HG02763 (cell line): ENCODE results near the gene PCNT.

Experiments used
- ATAC-seq: cut with Tn5 transposase; IDR thresholded peaks from one replicate; pipeline ENCODE4 v1.9.1; 2021; ENCODE audit warnings: mild to moderate bottlenecking, moderate library complexity; ENCODE audit not compliant: unreplicated experiment

PCNT gene

DNA sequence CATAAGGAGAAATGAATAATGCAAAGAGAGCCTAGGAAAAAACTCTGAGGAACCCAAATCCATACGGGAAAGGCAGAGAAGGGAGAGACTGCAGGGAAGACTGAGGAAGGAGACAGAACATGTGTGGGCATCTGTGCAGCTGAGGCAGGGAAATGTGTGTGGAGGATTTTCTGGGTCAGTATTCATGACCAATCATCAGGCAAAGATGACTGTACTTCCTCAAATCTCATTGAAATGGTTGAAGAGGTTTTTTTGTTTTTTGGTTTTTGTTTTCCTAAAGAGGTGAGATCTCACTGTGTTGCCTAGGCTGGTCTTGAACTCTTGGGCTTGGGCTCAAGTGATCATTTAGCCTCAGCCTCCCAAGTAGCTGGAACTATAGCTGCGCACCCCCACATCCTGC is 150.4 kb downstream of the PCNT start:
- no peak for ATAC-seq

DNA sequence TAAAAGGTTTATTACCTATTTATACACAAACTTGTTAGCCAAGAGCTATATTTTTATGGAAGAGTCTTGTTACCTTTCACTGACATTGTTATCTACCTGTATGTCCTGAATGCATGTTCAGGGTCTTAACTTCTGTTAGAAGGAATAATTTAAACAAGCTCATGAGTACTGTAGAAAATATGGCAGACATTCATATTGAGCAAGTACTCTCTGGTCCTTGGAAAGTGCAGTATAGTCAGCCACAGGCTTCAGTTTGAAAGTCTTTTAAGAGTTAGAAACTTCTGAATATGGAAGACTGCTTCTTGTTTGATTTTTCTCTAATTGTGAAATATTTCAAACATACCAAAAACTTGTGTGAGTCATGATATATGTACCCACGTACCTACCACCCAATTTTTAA is 151.3 kb downstream of the PCNT start:
- no peak for ATAC-seq

DNA sequence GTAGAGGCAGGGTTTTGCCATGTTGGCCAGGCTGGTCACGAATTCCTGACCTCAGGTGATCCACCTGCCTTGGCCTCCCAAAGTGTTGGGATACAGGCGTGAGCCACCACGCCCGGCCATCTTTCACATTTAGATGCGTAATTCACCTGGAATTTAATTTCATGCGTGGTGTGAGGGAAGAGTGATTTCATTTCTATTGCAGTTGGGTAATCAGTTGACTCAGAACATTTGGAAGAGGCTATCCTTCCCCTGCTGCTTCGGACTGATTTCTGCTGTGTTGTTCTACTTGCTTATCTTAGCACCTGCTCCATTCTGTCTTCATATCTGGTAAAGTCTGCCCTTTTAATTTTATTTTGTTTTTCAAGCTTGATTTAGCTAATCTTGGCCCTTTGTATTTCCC is 153.8 kb downstream of the PCNT start:
- no peak for ATAC-seq

DNA sequence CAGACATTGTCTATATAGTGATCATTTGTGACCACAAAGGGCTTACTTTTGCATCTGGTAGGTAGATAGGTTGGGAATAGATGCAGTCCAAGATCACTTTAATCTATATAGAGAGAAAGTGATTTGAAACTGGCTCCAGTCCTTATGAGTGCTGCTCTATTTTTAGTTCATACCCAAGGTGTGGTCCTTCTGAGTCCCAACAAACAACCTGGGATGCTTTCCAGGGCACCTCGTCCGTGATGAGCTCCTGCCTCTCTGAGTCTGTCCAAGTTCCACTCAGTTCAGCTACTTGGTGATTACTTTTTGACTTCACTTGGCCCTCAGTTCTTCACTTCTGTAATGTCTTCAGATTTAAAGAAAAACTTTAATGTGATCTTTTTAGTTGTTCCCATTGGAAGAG is 155.0 kb downstream of the PCNT start:
- no peak for ATAC-seq

DNA sequence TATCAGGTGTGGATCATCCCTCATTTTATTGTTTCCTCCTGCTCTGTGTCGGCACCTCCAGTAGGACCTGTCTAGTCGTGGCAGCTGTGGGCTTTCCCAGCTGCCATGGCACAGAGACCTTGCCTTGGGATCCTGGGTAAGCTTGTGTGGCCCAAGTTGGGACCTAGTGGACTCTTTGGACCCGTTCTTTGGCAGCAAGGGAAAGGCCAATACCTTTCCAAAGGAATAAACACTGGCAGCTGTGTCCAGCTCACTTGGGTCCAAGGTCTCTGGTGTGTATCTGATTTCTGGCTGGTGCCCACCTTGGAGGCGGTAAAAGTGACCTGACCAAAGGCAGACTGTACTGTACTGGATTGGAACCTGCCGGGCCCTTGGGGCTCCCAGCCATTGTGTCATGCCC is 156.5 kb downstream of the PCNT start:
- no peak for ATAC-seq

DNA sequence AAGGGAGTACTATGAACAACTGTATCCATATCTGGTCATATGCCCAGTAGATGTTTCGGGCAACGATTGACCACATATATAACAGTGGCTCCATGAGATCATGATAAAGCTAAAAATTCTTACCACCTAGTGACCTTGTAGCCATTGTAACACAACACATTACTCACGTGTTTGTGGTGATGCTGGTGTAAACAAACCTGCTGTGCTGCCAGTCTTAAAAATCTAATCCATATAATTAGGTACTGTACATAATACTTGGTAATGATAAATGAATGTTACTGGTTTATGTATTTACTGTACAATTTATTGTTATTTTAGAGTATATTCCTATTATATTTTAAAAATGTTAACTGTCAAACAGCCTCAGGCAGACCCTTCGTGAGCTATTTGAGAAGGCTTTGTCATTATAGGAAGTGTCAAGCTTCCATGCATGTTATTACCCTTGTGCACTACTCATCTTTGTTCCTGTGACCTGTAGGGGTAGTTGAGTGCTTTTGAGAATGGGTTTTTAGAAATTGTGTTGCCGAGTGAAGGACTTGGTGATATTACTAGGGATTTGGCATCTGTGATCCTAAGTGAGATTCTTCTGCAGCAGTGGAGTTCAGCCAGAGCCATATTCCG is 158.4 kb downstream of the PCNT start:
- ATAC-seq = no peak

DNA sequence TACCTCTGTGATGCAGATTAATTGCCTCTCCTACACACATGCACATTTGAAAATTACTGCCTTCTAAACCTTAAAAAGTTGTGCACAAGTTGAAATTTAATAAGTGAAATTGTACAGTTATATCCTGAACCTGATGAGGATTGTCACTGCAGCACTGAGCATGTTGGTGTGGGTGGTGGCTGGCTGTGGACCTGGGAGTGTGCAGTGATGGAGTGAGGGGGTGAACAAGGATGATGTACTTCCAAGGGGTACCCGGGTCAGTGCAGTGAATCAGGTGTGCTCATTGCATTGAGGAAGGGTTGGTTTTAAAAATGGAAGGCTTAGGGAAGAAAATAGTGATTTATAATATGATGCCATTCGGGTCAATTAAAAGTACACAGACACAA is 158.9 kb downstream of the PCNT start:
- ATAC-seq = no peak

DNA sequence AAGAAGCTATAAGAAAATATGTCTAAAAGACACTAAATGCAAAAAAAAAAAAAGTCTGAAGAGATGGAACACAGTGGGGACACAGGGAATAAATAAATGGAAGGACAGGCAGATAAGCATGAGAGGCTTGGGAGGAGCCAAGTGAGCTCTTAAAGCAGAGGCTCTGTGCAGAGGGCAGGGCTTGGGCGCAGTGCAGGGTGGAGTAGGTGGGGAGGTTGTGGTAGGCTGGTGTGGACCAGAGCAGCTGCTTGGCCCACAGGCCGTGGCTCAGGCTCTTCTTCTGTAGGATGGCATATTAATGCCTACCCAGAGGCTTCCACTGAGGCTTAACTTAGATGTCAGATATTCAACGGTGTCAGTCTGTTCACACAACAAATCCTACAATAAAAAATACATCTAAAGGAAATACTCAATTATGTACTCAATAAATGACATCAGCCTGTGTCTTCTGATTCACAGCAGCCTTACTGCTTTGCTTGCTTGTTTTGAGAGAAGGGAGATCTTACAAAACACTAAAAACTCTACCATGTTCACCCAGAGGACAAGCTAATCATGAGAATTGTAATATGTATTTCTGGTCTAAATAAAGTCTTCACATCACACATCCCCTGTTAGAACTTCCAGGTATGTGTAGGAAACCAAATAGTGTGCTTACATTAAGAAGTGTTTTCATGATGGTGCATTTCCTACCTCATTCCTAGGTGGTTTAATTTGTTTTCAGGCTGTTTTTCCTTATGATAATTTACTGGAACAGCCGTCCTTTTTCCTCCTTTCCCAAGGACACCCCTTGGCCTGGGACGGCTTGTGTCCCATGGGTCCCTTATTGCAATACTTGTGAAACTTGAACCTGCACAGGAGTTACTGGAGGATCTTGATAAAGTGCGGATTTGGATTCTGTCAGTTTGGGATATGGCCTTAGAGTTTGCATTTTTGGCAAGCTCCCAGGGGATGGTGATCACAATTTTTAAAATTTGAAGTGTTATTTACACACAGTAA is 159.6 kb downstream of the PCNT start:
- no peak for ATAC-seq

DNA sequence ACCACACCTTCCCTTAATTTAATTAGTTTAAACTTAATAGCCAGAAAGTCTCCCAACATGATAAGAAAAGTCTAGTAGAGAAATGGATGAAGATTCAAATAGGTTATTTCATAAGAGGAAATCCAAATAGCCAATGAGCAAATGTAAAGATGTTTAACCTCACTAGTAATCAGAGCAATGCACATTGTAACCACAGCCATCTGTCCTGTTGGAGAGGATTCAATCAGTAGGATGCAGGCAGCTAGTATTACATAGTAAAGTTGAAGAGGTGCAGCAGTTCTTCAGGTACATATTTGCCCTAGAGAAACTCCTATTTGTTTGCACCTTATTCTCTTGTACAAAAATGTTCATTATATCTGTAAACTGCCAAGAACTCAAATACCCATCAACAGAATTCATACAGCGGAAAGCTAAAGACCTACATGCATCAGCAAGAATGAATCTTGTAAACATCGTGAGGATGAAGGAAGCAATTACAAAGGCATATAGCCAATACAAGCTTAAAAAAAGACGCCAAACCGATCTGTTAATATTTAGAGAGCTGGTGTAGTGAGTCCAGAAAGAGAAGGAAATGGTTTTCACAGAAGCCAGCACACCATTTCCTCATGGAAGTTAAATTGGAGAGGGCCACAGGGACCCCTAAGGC is 162.6 kb downstream of the PCNT start:
- ATAC-seq = no peak

DNA sequence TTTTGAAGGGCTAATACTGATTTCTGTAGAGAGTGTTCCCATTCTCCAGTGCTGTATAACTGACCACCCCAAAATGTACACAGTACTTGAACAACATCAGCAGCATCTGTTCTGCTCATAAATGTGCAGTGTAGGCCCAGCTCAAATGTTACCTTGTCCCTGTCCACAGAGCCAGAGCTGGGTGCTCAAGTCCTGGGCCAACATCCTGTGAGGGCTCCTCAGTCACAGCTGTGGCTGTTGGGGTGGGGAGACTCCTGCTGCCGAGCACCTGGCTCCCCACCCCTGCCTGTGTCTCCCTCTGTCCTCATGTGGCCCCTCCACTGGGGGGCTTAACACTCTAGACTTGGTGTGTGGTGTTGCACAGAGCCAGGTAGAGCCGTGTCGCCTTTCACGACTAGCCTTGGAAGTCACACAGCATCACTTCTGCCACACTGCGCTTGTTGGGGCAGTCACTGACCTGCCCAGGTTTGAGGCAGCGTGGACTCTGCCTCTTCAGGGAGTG is 165.3 kb downstream of the PCNT start:
- ATAC-seq = no peak

DNA sequence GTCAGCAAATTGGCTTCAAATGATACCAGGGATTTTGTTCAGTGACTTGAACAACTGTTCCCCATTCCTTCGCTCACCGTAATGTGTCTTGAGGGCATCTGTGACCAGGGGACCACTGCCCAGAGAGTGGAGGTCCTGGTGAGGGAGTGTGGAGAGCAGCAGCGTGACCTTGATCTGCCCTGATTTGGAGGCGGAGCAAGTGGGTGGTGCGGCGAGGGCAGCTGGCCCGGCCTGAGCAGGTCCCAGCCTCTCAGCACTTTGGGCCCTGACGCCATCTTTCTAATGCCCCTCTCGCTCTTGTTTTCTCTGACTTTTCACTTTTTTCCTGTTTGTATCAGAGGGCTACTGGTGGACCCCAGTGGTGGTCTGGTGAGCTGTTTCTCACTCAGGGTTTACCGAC is 165.8 kb downstream of the PCNT start:
- no peak for ATAC-seq

DNA sequence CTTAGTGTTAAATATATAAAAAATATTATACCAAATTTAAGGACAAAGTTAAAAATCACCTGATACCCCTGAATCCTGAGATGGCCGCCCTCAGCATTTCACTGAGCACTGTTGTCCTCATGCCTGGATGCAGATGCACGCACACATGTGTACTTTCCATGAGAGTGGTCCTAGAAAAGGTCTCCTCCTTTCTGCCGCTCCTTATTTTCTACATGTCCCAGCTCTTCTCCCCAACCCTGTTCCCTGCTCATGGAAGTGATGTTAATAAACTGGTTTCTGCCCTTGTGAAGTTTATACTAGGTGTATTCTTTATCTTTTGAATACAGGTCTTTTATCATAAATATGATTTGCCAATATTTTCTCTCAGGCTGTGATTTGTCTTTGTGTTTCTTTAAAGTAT is 167.6 kb downstream of the PCNT start:
- ATAC-seq = no peak

DNA sequence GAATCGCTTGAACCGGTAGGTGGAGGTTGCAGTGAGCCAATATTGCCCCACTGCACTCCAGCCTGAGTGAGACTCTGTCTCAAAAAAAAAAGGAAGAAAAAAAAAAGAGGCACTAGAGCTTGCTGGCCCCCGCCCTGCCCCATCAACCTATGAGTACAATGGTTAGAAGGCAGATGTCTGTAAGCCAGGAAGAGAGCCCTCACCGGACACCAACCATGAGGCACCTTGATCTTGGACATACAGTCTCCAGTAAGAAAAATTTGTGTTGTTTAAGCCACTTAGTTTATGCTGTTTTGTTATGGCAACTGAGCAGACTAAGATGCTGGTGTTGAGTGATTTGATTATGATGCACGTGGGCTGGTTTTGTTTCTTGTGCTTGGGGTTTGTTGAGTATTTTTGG is 168.9 kb downstream of the PCNT start:
- no peak for ATAC-seq

DNA sequence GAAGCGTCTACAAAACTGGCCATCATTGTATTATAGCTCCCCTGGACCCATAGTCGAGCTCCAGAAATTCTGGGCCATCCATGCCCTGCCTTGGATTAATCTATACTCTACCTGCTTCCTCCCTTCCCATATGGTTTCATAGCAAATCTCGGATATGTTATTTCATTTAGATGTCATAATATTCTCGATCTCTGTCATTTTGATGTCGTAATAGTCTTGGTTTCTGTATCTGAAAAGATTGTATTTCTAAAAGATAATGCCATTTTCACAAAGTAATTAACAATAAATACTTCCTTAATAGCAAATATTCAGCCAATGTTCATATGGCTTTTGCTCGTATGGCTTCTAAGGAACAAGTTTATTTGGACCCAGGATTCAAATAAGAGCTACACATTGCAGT is 169.9 kb downstream of the PCNT start:
- ATAC-seq = no peak
